Nephron progenitor cell (in vitro differentiated cells): Measurements from ENCODE around the gene NPRL2.

Experiments used
- DNase-seq: peaks from one replicate; pipeline ENCODE4 v3.0.0; 2021
- H3K27ac Mint-ChIP-seq: 2 replicates; pipeline ENCODE4 v1.8.0; 2021; ENCODE audit warnings: mild to moderate bottlenecking, moderate library complexity, mixed read lengths
- H3K27me3 Mint-ChIP-seq: 2 replicates; pipeline ENCODE4 v1.8.0; 2021; ENCODE audit warnings: mild to moderate bottlenecking, low read depth, mixed read lengths; ENCODE audit not compliant: poor library complexity
- H3K36me3 Mint-ChIP-seq: 2 replicates; pipeline ENCODE4 v1.8.0; 2021; ENCODE audit warnings: low read depth, mixed read lengths
- H3K4me1 Mint-ChIP-seq: 2 replicates; pipeline ENCODE4 v1.8.0; 2021; ENCODE audit warnings: mixed read lengths
- H3K4me3 Mint-ChIP-seq: 2 replicates; pipeline ENCODE4 v1.8.0; 2021; ENCODE audit warnings: mild to moderate bottlenecking, moderate library complexity, mixed read lengths
- H3K9me3 Mint-ChIP-seq: 2 replicates; pipeline ENCODE4 v1.8.0; 2021; ENCODE audit warnings: mild to moderate bottlenecking, moderate library complexity, mixed read lengths
- CTCF ChIP-seq: fragments of 200-600 bp; sonication (generic); IDR thresholded peaks from 2 replicates; pipeline ENCODE4 v1.5.0; 2021; ENCODE audit warnings: antibody characterized with exemption

The NPRL2 gene

GRCh38 chr3:50342813-50343633 is 7.6 kb downstream of the NPRL2 start:
- DNase-seq, result no peak
- H3K27ac Mint-ChIP-seq, result no peak overlapping the region
- H3K27me3 Mint-ChIP-seq, result peaks cover 89% of the 10 kb centered on the region
- H3K9me3 Mint-ChIP-seq, result peaks cover 4% of the 10 kb centered on the region
- H3K36me3 Mint-ChIP-seq, result peaks cover 1% of the 10 kb centered on the region
- no peak overlapping the region for H3K4me3 Mint-ChIP-seq
- H3K4me1 Mint-ChIP-seq, result peaks cover 27% of the 10 kb centered on the region
- no peak for TF ChIP-seq CTCF

GRCh38 chr3:50341996-50342650 is 8.5 kb downstream of the NPRL2 start:
- no peak for DNase-seq
- H3K9me3 Mint-ChIP-seq, result peaks cover 4% of the 10 kb centered on the region
- no peak for TF ChIP-seq CTCF
- H3K27ac Mint-ChIP-seq, result no peak overlapping the region
- no peaks in the 10 kb centered on the region for H3K36me3 Mint-ChIP-seq
- no peak overlapping the region for H3K4me3 Mint-ChIP-seq
- peaks cover 29% of the 10 kb centered on the region for H3K4me1 Mint-ChIP-seq
- peaks cover 92% of the 10 kb centered on the region for H3K27me3 Mint-ChIP-seq

- TF ChIP-seq CTCF, result no peak
- H3K9me3 Mint-ChIP-seq, result peaks cover 4% of the 10 kb centered on the region
- no peak for DNase-seq
- no peak overlapping the region for H3K4me3 Mint-ChIP-seq
- peaks cover 32% of the 10 kb centered on the region for H3K4me1 Mint-ChIP-seq
- peaks cover 89% of the 10 kb centered on the region for H3K27me3 Mint-ChIP-seq
- no peak overlapping the region for H3K27ac Mint-ChIP-seq
- no peaks in the 10 kb centered on the region for H3K36me3 Mint-ChIP-seq
These were observed 9.0 kb downstream of the NPRL2 start for GRCh38 chr3:50341537-50341936.

- no peak within 1 kb of the TSS for H3K27ac Mint-ChIP-seq
- no peak for TF ChIP-seq CTCF
- no peak for DNase-seq
- H3K4me3 Mint-ChIP-seq, result peak within 1 kb of the TSS; percentile 61
- peaks cover 80% of the 10 kb centered on the region for H3K27me3 Mint-ChIP-seq
- H3K9me3 Mint-ChIP-seq, result peaks cover 4% of the 10 kb centered on the region
- H3K36me3 Mint-ChIP-seq, result no peaks in the 10 kb centered on the region
- H3K4me1 Mint-ChIP-seq, result peaks cover 36% of the 10 kb centered on the region
These were observed 9.9 kb downstream of the NPRL2 start, which contains the start of gene RASSF1 for GRCh38 chr3:50340448-50341329. Gene RASSF1 (minus strand): TSS chr3:50340836. CDS start chr3:50340805, 31 bp downstream.

- H3K27ac Mint-ChIP-seq, result no peak overlapping the region
- no peaks in the 10 kb centered on the region for H3K36me3 Mint-ChIP-seq
- H3K4me3 Mint-ChIP-seq, result peak overlapping the region; percentile 25
- H3K27me3 Mint-ChIP-seq, result peaks cover 74% of the 10 kb centered on the region
- peaks cover 41% of the 10 kb centered on the region for H3K4me1 Mint-ChIP-seq
- peaks cover 4% of the 10 kb centered on the region for H3K9me3 Mint-ChIP-seq
- DNase-seq, result no peak
- no peak for TF ChIP-seq CTCF
These were observed 10.5 kb downstream of the NPRL2 start for GRCh38 chr3:50340147-50340447.
